Choroid plexus epithelial cell (primary cell): ENCODE measurements around the gene SPTBN4.
A peak's percentile ranks its signal among the peaks of the same experiment; 100 is the strongest.

Source experiments
- DNase-seq: peaks from one replicate; pipeline ENCODE4 v3.0.0-alpha.2; 2010; ENCODE audit warnings: low read depth
- H3K4me3 ChIP-seq: 2 replicates; pipeline ENCODE4 v1.5.1; 2011; ENCODE audit warnings: low read depth, mild to moderate bottlenecking, control low read depth, low read length, moderate library complexity
- TF ChIP-seq, protein P1 (sequence below): conservative IDR thresholded peaks from 2 replicates; pipeline ENCODE4 v1.5.1; 2011; ENCODE audit warnings: low read depth, mild to moderate bottlenecking, control low read depth, inconsistent platforms, low read length, moderate library complexity

The SPTBN4 gene

DNA sequence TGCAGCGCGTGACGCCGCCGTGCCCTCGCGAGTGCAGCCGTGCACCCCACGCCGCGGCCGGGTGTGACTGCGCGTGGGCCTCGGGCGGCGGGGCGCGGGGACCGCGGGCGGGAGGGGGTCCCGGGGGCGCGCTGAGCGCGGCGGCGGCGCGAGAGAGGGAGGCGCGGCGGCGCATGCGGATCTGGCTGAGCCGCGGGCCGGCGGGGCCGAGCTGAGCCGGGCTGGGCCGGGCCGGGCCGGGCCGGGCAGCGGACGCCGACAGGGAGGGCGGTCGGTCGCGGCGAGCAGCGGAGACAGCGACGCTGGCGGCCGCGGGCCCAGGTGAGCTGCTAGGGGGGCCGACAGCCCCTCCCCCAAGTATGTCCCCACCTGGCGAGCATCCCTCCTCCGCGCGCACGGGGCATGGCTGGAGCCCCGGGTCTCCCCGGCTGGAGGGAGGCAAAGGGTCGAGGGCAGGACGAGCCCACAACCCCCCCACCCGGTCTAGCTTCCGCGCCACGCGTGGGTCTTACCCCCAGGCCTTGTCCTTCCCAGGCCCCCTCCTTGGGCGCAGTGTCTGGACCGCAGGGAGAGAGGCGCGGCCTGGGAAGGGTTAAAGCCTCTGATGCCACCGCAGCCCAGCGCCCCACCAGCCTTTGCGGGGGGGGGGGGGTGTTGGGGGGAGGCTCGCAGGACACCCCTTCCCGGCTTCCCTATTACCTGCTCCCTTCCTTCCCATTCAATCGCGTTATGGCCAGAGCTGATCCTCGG, at the start of gene SPTBN4:
TSS of gene SPTBN4 (plus strand) at position 17 of the 750 bp plus-strand sequence. CDS start 5,621 bp downstream, outside the sequence.
- peak within 1 kb of the TSS; percentile 51 for H3K4me3 ChIP-seq
- no peak for DNase-seq
- TF ChIP-seq, protein P1, sequence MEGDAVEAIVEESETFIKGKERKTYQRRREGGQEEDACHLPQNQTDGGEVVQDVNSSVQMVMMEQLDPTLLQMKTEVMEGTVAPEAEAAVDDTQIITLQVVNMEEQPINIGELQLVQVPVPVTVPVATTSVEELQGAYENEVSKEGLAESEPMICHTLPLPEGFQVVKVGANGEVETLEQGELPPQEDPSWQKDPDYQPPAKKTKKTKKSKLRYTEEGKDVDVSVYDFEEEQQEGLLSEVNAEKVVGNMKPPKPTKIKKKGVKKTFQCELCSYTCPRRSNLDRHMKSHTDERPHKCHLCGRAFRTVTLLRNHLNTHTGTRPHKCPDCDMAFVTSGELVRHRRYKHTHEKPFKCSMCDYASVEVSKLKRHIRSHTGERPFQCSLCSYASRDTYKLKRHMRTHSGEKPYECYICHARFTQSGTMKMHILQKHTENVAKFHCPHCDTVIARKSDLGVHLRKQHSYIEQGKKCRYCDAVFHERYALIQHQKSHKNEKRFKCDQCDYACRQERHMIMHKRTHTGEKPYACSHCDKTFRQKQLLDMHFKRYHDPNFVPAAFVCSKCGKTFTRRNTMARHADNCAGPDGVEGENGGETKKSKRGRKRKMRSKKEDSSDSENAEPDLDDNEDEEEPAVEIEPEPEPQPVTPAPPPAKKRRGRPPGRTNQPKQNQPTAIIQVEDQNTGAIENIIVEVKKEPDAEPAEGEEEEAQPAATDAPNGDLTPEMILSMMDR = no peak

DNA sequence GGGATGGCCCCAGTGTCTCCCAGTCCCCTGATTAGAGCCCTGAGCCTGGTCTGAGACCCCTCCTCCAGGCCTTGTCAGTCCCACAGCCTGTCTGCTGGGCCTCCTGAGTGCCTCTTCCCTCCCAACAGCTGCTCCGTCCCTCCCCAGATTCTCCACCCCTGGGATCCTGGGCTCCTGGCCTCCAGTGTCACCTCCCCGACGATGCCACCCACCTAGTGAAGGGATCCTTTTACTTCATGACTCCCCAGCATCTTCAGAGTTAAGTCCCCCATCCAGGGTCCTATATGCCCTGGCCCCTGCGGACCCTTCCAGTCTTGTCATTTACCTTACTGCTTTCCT, 49.2 kb upstream of the SPTBN4 start:
- no peak overlapping the region for H3K4me3 ChIP-seq
- TF ChIP-seq, protein P1 = no peak
- DNase-seq = no peak

DNA sequence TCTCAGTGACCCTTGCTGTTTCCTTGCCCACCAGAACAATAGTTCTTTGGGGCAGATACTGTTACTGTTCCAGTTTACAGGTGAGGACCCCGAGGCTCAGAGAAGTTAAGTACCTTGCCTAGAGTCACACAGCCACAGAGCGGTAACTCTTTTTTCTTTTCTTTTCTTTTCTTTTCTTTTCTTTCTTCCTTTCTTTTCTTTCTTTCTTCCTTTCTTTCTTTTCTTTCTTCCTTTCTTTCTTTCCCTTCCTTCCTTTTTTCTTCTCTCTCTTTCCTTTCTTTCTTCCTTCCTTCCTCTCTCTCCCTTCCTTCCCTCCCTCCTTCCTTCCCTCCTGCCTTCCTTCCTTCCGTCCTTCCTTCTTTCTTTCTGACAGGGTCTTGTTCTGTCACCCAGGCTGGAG, 48.8 kb upstream of the SPTBN4 start:
- TF ChIP-seq, protein P1 = no peak
- DNase-seq = no peak
- H3K4me3 ChIP-seq = no peak overlapping the region

DNA sequence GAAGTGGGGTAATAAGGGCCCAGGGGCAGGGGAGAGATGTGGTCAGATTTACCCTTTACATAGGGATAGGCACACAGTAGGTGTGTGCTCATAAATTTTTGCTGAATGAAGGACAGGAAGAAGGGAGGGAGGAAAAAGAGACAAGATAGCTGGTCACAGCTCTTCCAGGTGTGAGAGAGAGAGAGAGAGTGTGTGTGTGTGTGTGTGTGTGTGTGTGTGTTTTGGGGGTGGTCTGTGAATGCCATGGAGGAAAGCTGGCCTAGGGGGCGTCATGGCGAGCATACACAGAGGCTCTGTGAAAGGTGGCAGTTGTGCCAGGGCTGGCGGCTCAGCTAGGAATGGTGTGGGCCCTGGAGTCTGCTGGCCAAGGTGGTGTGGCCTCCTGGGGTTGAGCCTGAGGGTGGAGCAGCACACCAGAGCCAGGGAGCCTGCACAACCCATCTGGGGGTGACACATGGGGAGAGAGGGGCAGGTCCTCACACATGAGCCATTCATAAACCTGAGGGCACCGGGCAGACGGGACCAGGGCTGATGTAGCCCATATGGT, 47.7 kb upstream of the SPTBN4 start:
- TF ChIP-seq, protein P1 = no peak
- H3K4me3 ChIP-seq = no peak overlapping the region
- DNase-seq = no peak

DNA sequence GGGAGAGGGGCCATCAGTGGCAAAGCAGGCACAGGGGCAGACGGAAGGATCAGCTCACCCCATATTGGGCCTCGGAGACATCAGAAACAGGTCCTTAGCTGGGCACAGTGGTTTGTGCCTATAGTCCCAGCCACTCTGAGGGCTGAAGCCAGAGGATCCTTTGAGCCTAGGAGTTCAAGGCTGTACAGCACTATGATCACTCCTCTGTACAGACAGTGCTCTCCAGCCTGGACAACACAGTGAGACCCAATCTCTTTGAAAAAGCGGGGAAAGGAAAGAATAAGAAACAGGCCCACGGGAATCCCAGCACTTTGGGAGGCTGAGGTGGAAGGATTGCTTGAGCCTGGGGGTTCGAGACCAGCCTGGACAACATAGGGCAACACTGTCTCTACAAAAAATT, 47.0 kb upstream of the SPTBN4 start:
- no peak for DNase-seq
- TF ChIP-seq, protein P1 = no peak
- H3K4me3 ChIP-seq = no peak overlapping the region

DNA sequence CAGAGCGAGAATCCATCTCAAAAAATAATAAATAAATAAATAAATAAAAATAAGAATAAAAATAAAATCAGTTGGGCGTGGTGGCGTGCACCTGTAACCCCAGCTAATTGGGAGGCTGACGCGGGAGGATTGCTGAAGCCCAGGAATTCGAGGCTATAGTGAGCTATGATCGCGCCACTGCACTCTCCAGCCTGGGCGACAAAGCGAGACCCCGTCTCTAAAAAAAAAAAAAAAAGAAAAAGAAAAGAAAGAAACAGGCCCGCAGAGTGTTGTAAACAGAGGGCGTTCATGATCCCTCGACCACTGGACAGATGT, 46.4 kb upstream of the SPTBN4 start:
- no peak for DNase-seq
- TF ChIP-seq, protein P1 = no peak
- H3K4me3 ChIP-seq = peak overlapping the region; percentile 74
